H1 (cell line): Measurements from ENCODE around the gene KANTR. TPM values are rescaled to one million over a fixed set of nuclear protein-coding genes. Genes with fewer than 3 reads are reported as not detected.

Experiments used
- CTCF ChIA-PET: fragments of 300-600 bp; sonication (Branson Sonifier 250); formaldehyde crosslinking; loops from one replicate; lab custom pipeline; 2021; ENCODE audit not compliant: partially characterized antibody; lab: Charles Lee
- POLR2A ChIA-PET: fragments of 300-600 bp; sonication (Branson Sonifier 250); formaldehyde crosslinking; loops from one replicate; lab custom pipeline; 2021; ENCODE audit warnings: inconsistent platforms; ENCODE audit not compliant: partially characterized antibody; lab: Charles Lee
- DNase-seq, 2 experiments: peaks; one replicate each; pipeline versions ENCODE4 v3.0.0 to v3.0.0-alpha.2; 2010 to 2022; ENCODE audit warnings: low spot score in 2 of 2, low read depth in 1 of 2, mixed read lengths in 1 of 2
- FAIRE-seq: peaks from 2 replicates; lab custom pipeline; 2011; peaks lifted over from hg19 to GRCh38; lab: Jason Lieb, UNC
- H2AFZ ChIP-seq: 2 replicates; pipeline ENCODE4 v1.8.1; 2012; ENCODE audit warnings: low read length, inconsistent platforms
- H2AK5ac ChIP-seq: 2 replicates; pipeline ENCODE4 v1.6.1; 2013; ENCODE audit warnings: low read depth, low read length
- H2BK120ac ChIP-seq: replicated peaks from 2 replicates; pipeline ENCODE3; 2013; ENCODE audit warnings: low read depth, low read length, inconsistent platforms
- H2BK12ac ChIP-seq: 2 replicates; pipeline ENCODE4 v1.6.1; 2013; ENCODE audit warnings: low read depth, low read length
- H2BK15ac ChIP-seq: 2 replicates; pipeline ENCODE4 v1.6.1; 2013; ENCODE audit warnings: low read length
- H2BK20ac ChIP-seq: 2 replicates; pipeline ENCODE4 v1.6.1; 2013; ENCODE audit warnings: low read length
- H2BK5ac ChIP-seq: 2 replicates; pipeline ENCODE4 v1.6.1; 2013; ENCODE audit warnings: low read depth, low read length
- H3K14ac ChIP-seq: 2 replicates; pipeline ENCODE4 v1.6.1; 2013; ENCODE audit warnings: inconsistent platforms; ENCODE audit not compliant: insufficient read length
- H3K18ac ChIP-seq: 2 replicates; pipeline ENCODE4 v1.6.1; 2013; ENCODE audit warnings: low read length; ENCODE audit errors: extremely low read depth
- H3K23ac ChIP-seq: 2 replicates; pipeline ENCODE4 v1.6.1; 2013; ENCODE audit warnings: inconsistent platforms; ENCODE audit not compliant: insufficient read length
- H3K23me2 ChIP-seq: 2 replicates; pipeline ENCODE4 v1.6.1; 2013; ENCODE audit warnings: low read depth, low read length
- H3K27ac ChIP-seq: 2 replicates; pipeline ENCODE4 v1.6.1; 2011; ENCODE audit warnings: low read depth, low read length, inconsistent platforms
- H3K27me3 ChIP-seq, 4 experiments: replicated peaks in 1 of 4; 1 replicate in 1 of 4; 2 replicates in 3 of 4; pipeline versions ENCODE4 v1.6.1 to v1.8.1; 2011 to 2013; ENCODE audit warnings: low read length in 3 of 4, mild to moderate bottlenecking in 3 of 4, inconsistent platforms in 2 of 4, mixed read lengths in 2 of 4, moderate library complexity in 1 of 4; ENCODE audit not compliant: control insufficient read depth in 3 of 4, insufficient read depth in 3 of 4; ENCODE audit errors: extremely low read depth in 1 of 4
- H3K36me3 ChIP-seq, 4 experiments: 2 replicates each; pipeline versions ENCODE4 v1.6.1 to v1.8.1; 2011 to 2013; ENCODE audit warnings: mild to moderate bottlenecking in 4 of 4, low read length in 3 of 4, moderate library complexity in 2 of 4, control low read depth in 1 of 4, inconsistent platforms in 1 of 4; ENCODE audit not compliant: insufficient read depth in 4 of 4, control insufficient read depth in 2 of 4
- H3K4ac ChIP-seq: replicated peaks from 2 replicates; pipeline ENCODE3; 2013; ENCODE audit warnings: low read length, low read depth, mixed read lengths, inconsistent platforms; ENCODE audit not compliant: insufficient read length
- H3K4me1 ChIP-seq, 4 experiments: replicated peaks in 1 of 4; 1 replicate in 1 of 4; 2 replicates in 3 of 4; pipeline versions ENCODE4 v1.6.1 to v1.8.1; 2011 to 2013; ENCODE audit warnings: low read length in 3 of 4, inconsistent platforms in 2 of 4, mixed read lengths in 1 of 4; ENCODE audit not compliant: insufficient read depth in 4 of 4, control insufficient read depth in 3 of 4
- H3K4me2 ChIP-seq, 2 experiments: 2 replicates each; pipeline versions ENCODE4 v1.6.1 to v1.8.1; 2011 to 2013; ENCODE audit warnings: low read depth in 2 of 2, low read length in 2 of 2, control low read depth in 1 of 2, inconsistent platforms in 1 of 2, mild to moderate bottlenecking in 1 of 2; ENCODE audit not compliant: insufficient read depth in 1 of 2
- H3K4me3 ChIP-seq, 4 experiments: fragments of 200-600, 300-600 bp in 1 of 4; sonication (generic), shearing (Covaris generic), sonication (Bioruptor Twin) in 1 of 4; 2 replicates each; pipeline versions ENCODE4 v1.5.1 to v1.8.1; 2011 to 2016; ENCODE audit warnings: low read length in 4 of 4, low read depth in 3 of 4, control low read depth in 2 of 4, inconsistent platforms in 2 of 4, mild to moderate bottlenecking in 2 of 4, mixed read lengths in 1 of 4, moderate library complexity in 1 of 4; ENCODE audit not compliant: insufficient read depth in 2 of 4; ENCODE audit errors: extremely low read depth in 1 of 4
- H3K56ac ChIP-seq: replicated peaks from 2 replicates; pipeline ENCODE3; 2013; ENCODE audit warnings: low read depth, mild to moderate bottlenecking, mixed read lengths, low read length, inconsistent platforms; ENCODE audit not compliant: insufficient read length
- H3K79me1 ChIP-seq: 2 replicates; pipeline ENCODE4 v1.6.1; 2013; ENCODE audit warnings: low read depth, low read length, control low read depth
- H3K79me2 ChIP-seq, 2 experiments: 2 replicates each; pipeline versions ENCODE4 v1.6.1 to v1.8.1; 2012 to 2013; ENCODE audit warnings: low read length in 2 of 2, mild to moderate bottlenecking in 2 of 2, inconsistent platforms in 1 of 2; ENCODE audit not compliant: insufficient read depth in 2 of 2, control insufficient read depth in 1 of 2
- H3K9ac ChIP-seq, 4 experiments: replicated peaks in 1 of 4; 1 replicate in 1 of 4; 2 replicates in 3 of 4; pipeline versions ENCODE4 v1.6.1 to v1.8.1; 2011 to 2013; ENCODE audit warnings: low read depth in 3 of 4, low read length in 3 of 4, control low read depth in 2 of 4, mild to moderate bottlenecking in 2 of 4, moderate library complexity in 2 of 4, inconsistent platforms in 1 of 4; ENCODE audit errors: extremely low read depth in 1 of 4
- H3K9me3 ChIP-seq, 2 experiments: 2 replicates each; pipeline versions ENCODE4 v1.6.1 to v1.8.1; 2012 to 2013; ENCODE audit warnings: mild to moderate bottlenecking in 2 of 2, moderate library complexity in 2 of 2, control low read depth in 1 of 2, inconsistent platforms in 1 of 2, low read depth in 1 of 2, low read length in 1 of 2, mixed read lengths in 1 of 2; ENCODE audit not compliant: insufficient read depth in 2 of 2
- H4K20me1 ChIP-seq, 2 experiments: replicated peaks in 1 of 2; 2 replicates each; pipeline versions ENCODE3 to v1.8.1; 2011 to 2013; ENCODE audit warnings: inconsistent platforms in 2 of 2, low read length in 2 of 2, mild to moderate bottlenecking in 1 of 2; ENCODE audit not compliant: insufficient read depth in 2 of 2, control insufficient read depth in 1 of 2
- H4K5ac ChIP-seq: 2 replicates; pipeline ENCODE4 v1.6.1; 2013; ENCODE audit warnings: low read length, low read depth, mixed read lengths, inconsistent platforms; ENCODE audit not compliant: insufficient read length
- H4K8ac ChIP-seq: 2 replicates; pipeline ENCODE4 v1.8.0; 2013; ENCODE audit warnings: mild to moderate bottlenecking, moderate library complexity, low read length, inconsistent platforms; ENCODE audit not compliant: insufficient read depth; ENCODE audit errors: extremely low read depth
- H4K91ac ChIP-seq: replicated peaks from 2 replicates; pipeline ENCODE3; 2013; ENCODE audit warnings: low read length, mixed read lengths, inconsistent platforms; ENCODE audit not compliant: insufficient read length
- ATF2 ChIP-seq: IDR thresholded peaks from 2 replicates; pipeline ENCODE4 v1.6.1; 2012; ENCODE audit warnings: low read length, inconsistent platforms
- E2F6 ChIP-seq: IDR thresholded peaks from 2 replicates; pipeline ENCODE4 v1.6.1; 2012; ENCODE audit warnings: inconsistent platforms
- RFX5 ChIP-seq: IDR thresholded peaks from 2 replicates; pipeline ENCODE4 v1.6.1; 2011; ENCODE audit warnings: low read depth, low read length, improper control_type of control experiment, borderline replicate concordance
- WGBS, 2 experiments: shearing (Covaris generic) in 1 of 2; methylation state at CpG; one replicate each; pipeline versions ENCODE4 v1.1.6 to v1.1.7; 2013 to 2015; ENCODE audit warnings: low lambda C conversion rate in 2 of 2, mixed read lengths in 2 of 2, inconsistent platforms in 1 of 2, low coverage in 1 of 2, missing lambda C conversion rate in 1 of 2; ENCODE audit not compliant: insufficient replicate concordance in 2 of 2, insufficient coverage in 1 of 2, insufficient read length in 1 of 2; ENCODE audit errors: extremely low coverage in 1 of 2, missing lambda C conversion rate in 1 of 2; 5-methylcytosine and 5-hydroxymethylcytosine counted together
- polyA plus RNA-seq, 7 experiments: library from polyadenylated mRNA; depleted of rRNA in 3 of 7; stranded (reverse) in 5 of 7; unstranded in 2 of 7; fragments of >200 nt in 5 of 7; fragments of 200-250 nt in 2 of 7; gene quantifications; 1 replicate in 5 of 7; 2 replicates in 1 of 7; 4 replicates in 1 of 7; pipeline versions ENCODE4 v1.2.1 to v1.2.3, GENCODE V29; 2011 to 2013; ENCODE audit warnings: missing spikeins in 2 of 7, mixed read lengths in 2 of 7
- total RNA-seq: library from RNA; stranded (reverse); fragmentation: NEBNext Ultra II Directional; extraction: Animal tissue kit (Norgen Biotek cat#: 25700); gene quantifications from 2 replicates; pipeline ENCODE4 v1.2.1, GENCODE V29; 2021

Gene KANTR
- total and polyA plus RNA-seq, 2 of the 8 experiments (the other 6 are each of a cell fraction or from before 2014, with no cell fraction given) = 7.7 to 9.5 TPM

GRCh38 chrX:53163436-53163835 is 69.5 kb downstream of the KANTR start:
- no peaks in the 10 kb centered on the region for H3K79me1 ChIP-seq
- H3K18ac ChIP-seq = no peak overlapping the region
- H4K5ac ChIP-seq = no peak overlapping the region
- H3K4me1 ChIP-seq = no peaks in the 10 kb centered on the region; a peak in 1 of 7 replicates
- no peak overlapping the region for H2BK120ac ChIP-seq
- no peak overlapping the region for H2AK5ac ChIP-seq
- no peaks in the 10 kb centered on the region for H4K20me1 ChIP-seq
- ChIA-PET CTCF (no interaction called here), POLR2A (no interaction called here)
- no peak overlapping the region for H3K56ac ChIP-seq
- WGBS, 2 experiments = 68% methylated on average over 6 of the region's 7 CpGs; no CpG with 5 or more reads in 1 of the 2 experiments
- no peak overlapping the region for H2BK5ac ChIP-seq
- H3K23ac ChIP-seq = no peak overlapping the region
- no peaks in the 10 kb centered on the region for H3K9me3 ChIP-seq
- TF ChIP-seq ATF2 (no peak), E2F6 (no peak), RFX5 (no peak)
- DNase-seq (no peak), FAIRE-seq (no peak)
- H2AFZ ChIP-seq = no peak overlapping the region
- H3K23me2 ChIP-seq = no peaks in the 10 kb centered on the region
- H3K4me3 ChIP-seq = no peak overlapping the region
- no peak overlapping the region for H2BK12ac ChIP-seq
- H3K4ac ChIP-seq = no peak overlapping the region
- H2BK15ac ChIP-seq = no peak overlapping the region
- no peak overlapping the region for H4K91ac ChIP-seq
- H3K9ac ChIP-seq = no peak overlapping the region
- H2BK20ac ChIP-seq = no peak overlapping the region
- H3K27ac ChIP-seq = no peak overlapping the region
- H3K14ac ChIP-seq = no peak overlapping the region
- H3K36me3 ChIP-seq = no peaks in the 10 kb centered on the region
- no peaks in the 10 kb centered on the region for H3K27me3 ChIP-seq
- no peaks in the 10 kb centered on the region for H3K79me2 ChIP-seq
- no peak overlapping the region for H3K4me2 ChIP-seq
- no peak overlapping the region for H4K8ac ChIP-seq
